Eye (tissue), 1 donor: ENCODE data around the gene ROPN1L.
"Not testable (repeated sequence)": the region's sequence is repeated elsewhere in the genome, so short reads cannot be mapped to it uniquely, and the experiment has no call there.

Source experiments
- DNase-seq: peaks from one replicate; pipeline ENCODE4 v3.0.0-alpha.2; 2015

ROPN1L gene

DNA sequence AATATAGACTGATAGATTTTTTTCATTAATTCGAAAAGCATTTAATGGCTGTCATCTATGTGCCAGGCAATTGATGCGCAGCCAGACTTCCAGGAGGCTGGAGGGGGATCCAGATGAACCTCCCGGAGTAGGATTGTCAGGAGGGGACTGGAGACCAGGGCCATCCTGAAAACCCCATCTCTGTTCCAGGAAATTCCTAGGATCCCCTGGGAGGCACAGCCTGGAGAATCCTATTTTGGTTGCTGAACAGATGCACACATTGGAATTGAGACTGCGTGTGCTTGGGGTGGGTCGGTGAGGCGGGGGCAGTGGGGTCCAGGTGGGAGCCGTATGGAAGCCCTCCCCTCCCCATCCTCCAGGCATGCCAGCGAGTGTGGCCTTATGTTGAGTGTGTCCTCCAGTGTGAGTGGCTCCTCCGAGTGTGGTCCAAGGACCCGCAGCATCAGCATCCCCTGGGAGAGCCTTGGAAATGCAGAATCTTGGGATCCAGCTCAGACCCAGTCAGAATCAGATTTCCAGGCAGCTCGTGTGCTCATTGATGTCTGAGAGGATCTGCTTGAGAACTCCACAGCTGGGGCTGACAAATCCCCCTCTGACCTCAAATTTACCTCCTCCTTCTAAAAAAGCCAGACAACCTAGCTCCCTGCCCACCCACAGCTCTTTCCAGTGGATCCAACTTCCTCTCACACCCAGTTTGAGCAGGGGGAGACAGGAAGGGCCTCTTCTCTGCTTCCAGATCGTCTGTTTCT lies 38.7 kb downstream of the ROPN1L start:
- DNase-seq, result no peak

DNA sequence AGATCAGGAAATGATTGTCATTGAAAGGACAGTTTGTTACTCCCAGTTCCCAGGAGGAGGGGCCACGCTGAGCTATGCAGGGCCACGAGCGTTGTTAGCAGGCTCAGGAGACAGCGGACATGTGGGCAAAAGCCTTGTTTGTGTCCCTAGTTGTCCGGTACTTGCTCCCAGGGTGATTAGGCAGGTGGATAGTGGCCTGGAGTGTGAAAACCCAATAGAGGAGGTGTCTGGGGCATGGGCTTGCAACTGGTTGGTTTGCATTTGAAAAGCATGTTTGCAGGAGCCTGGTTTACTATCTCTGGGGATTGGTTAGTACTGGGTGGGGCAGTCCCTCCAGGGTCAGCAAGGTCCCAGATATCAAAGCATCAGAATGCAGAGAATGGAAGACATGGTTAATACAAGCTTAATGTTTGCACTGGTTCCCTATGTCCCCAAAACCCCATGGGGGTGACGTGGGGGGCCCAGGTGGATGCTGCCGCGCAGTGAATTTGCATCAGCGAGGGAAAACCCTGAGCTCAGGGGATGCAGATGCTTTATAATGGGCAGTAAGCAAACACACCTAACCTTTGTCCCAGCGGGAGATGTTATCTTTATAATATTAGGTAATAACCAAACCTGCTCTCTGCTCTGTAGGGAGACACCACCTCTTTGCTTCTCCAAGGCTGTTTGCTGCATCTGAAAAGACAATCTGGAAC lies 39.7 kb downstream of the ROPN1L start:
- DNase-seq, result no peak

DNA sequence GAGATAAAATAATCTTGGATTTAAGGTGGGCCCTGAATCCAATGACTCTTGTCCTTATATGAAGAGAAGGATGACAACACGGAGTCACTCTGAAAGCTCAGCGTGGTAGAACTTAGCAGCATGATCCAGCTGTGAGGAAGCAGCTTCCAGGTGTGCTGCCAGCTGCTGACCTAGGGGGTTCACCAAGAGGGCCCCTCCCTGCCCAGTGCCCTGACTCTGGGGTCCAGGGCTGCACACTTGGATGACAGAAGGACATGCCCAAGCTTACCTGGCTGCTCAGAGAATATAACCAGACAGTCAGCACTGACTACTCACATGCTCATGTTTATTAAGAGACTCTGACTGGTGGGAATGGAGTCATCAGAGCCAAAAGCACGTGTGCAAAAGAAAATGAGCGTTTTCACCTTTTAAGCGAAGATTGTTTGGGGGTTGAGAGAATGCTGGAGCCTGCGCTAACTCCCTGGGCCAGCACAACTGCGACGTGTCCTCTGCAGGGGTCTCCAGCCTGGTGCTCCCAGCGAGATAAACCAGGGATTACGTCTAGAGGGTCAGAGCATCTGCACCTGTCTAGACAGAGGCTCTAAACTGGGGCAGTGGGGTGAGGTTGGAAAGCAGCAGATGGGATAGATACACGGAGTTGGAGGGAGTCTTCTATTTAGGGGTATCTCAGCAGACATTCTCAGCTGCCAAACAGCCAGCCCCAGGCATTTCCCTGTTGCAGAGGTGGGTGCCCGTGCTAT lies 41.3 kb downstream of the ROPN1L start:
- no peak for DNase-seq

DNA sequence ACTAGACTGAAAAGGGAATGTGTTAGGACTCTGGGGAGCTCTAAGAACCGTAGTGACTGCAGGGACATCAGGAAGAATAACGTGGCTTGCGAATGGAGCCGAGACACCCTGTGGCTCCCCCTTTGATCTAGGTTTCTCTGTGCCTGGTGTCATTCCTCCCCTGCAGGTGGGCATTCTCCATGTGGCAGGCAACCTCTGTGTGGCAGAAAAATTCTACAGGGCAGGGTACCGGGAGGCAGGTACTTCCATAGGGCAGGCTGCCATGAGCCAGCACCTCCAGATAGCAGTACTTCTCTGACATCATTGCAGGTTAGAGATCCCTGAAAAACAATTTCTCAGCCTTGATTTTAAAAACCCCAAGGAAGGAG lies 43.1 kb downstream of the ROPN1L start:
- no peak for DNase-seq

DNA sequence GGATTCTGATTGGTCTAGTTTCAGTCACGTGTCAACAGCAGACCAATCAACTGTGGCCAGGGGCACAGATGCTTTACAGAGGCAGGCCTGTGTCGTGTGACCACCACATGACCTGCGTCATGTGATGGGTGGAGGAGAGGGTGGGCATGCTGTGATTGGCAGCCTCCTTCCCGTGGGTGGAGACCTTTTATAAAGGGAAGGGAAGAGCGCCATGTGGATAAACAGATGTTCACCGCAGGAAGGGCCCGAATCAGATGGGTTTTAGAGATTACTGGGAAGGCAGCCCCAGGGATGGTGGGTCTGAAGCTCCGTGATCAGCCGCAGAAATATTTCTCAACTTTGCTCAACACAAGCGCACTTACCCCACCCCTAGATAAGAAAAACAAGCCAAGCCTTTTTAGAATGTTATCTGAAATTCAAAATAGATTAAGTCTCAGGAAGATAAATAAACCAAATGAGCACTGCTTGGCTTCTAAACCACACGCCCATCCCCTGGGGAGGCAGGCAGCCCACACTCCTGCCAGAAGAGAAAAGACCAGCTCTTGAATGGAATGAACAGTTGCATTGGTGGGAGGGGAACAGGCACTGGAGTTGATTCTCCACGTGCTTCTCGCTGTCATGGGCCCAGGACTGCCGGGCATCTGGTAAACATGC lies 43.6 kb downstream of the ROPN1L start:
- DNase-seq, result peak; percentile 67

DNA sequence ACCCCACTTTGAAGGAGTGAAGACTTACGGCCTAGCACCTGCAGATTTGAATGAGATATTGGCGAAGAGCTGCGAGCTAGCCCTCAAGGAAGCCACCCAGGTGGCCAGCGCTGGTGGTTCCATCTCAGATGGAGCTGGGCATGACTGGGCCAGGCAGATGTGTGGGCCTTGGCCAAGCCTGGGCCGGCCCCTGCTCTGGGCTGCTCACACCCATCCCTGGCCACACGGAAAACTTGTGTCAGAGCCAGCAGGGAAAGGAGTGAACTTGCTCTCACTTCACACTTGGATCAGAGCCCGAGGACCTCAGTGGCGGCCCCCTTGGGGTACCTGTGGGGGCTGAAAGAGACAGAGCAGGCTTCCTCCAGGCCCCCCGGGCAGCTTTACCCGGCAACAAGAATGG lies 44.2 kb downstream of the ROPN1L start:
- no peak for DNase-seq

DNA sequence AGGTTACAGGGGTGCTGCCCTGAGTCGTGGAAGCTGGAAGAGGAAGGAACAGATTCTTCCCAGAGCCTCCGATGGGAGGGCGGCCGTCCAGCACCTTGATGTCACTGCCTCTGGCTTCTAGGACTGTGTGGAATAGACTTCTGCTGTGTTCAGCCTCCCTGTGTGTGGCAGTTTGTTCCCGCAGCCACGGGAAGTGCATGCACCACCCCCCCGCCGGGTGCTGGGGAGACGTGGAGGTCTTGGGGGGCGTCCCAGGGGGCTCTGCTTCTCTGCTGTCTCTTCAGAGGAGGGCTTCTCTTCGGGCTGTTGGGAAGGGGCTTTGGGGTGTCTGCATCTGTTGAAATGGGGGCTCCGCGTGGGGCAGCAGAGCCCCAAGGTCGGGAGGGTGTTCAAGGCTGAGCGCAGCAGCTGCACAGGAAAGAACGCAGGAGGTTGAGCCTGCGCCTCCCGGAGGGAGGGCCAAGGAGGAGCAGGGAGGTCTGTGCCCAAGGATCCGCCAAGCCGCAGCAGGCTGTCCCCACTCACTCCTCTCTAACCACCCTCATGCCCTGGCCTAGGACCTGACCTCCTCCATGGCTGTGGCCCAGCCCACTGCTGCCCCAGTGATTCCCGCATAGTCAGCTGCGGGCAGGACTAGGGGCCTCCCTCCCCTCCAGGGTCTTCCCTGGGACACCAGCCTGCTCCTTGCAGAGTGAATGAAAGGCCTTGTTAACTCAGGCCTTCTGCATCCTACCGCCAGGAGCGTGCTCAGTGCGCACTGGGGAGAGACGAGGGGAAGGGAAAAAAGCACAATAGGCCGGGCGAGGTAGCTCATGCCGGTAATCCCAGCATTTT lies 45.0 kb downstream of the ROPN1L start:
- DNase-seq, result no peak

DNA sequence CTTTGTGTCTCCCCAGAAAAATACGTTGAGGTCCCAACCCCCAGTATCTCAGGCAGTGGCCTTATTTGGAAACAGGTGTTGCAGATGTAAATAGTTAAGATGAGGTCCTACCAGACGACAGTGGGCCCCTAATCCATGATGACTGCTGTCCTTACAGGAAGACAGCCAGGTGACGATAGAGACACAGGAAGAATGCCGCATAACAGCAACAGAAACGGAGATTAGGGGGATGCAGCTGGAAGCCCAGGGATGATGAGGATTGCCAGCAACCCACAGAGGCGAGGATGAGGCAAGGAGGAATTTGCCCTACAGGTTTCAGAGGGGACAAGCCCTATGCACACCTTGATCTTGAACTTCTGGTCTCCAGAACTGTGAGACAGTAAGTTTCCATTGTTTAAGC lies 46.5 kb downstream of the ROPN1L start:
- DNase-seq, result no peak

DNA sequence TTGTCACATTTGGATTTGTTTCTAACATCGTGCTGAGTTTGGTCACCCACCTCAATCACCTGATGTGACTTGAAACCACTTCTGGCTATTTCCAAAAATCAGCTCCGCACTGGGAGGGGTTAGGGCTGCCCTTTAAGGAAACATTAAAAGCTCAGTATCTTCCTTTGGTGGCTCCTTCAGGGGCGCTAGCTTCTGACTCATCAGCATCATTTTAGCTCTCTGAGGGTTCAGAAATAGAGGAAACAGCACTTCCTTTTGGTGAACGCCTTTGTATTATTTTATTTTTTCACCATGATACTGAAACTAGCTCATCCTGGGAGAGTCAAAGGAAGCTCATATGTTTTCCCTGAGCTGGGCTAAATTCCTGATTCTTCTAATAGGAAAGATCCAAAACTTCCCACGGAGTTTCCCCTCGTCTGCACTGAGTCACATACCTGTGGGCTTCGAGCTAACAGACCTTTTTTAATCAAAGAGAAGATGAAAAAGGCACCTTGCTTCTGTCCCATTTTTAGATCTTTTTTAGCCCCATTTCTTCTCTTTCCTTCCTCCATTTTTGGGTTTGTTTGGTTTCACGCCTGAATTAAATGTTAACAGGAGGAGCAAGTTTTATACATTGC lies 48.2 kb downstream of the ROPN1L start:
- DNase-seq, result no peak

DNA sequence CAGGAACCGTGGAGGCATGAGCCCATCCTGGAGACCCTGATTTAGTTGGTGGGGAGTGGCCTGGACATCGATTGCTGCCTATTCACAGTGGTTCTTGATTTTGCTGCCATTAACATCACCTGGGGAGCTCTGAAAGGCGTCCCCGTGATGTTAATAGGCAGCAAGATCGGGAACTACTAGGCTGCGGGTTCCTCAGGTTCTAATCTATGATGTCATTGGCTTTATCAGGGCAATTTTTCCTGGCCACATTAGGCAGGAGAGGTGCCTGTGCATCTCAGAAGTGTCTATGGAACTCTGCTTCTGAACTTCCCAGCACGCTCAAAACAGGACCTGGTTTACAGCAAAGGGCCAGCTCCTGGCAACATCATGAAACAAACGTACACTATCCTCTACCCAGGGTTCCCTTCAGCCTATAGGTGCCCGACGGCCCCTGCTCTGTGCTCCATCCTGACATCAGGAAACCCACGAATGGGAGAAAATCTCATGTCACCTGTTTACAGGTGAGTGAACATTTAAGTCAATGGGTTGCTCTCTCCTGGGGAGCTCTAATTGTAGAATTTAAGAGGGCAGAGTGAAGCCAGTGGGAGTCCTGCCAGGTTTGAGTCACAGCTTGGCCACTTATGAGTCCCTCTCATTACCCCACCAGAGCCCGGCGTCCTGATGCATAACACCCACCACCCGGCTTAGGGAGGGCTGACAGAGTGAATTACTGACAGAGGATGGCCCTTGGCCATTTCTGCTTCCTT lies 49.4 kb downstream of the ROPN1L start:
- DNase-seq, result no peak

DNA sequence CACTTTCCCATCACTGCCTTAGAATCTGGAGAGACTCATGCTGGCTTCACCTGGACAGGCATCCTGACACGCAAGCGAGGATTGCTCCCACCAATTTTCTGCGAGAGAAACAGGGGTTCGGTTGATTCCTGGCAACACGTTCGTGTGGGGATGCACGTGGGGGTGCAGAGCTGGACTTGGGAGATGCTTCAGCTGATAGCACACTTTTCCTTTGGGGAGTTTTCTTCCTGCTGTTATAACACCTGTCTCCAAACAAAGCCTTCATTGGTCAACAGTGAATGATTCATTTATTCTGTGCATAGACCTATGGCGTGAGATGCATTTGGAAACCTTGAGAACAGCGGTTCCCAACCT lies 50.0 kb downstream of the ROPN1L start:
- DNase-seq, result no peak

DNA sequence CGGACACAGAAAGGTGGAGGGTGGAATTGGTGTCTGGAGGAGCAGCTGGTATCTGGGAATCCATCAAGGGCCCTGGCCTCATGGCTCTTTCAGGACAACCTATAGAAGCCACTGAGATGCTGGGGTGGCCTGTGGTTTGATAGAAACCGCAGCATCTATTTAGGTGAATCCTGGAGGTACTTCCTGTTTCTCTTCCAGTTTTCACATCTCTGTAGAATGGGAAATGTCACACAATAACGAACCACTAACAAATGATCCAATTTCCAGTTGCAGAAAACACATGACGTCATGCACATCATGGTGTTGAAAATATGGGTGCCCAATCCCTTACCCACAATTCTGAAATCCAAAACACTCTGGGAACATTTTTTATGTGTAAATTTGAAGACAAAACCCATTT lies 52.2 kb downstream of the ROPN1L start:
- DNase-seq, result no peak

DNA sequence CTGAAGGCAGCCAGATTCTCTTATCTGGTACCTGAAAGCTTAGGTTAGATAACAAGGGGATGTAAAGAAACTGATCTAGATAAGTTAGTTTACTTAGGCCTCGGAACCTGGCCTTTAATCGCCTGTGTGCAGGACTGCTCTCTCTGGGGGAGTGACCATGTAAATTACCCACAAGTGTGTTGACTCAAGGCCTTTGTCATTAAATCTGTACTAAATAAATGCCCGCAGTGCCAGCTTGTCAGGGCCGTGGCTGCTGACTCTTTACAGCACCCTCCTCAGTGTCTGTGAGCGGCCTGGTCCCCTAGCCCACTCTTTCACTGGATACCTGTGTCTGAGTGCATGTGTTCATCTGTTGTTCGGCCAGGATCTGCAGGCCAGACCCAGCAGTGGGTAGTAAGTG lies 52.8 kb downstream of the ROPN1L start:
- DNase-seq, result not testable (repeated sequence)

DNA sequence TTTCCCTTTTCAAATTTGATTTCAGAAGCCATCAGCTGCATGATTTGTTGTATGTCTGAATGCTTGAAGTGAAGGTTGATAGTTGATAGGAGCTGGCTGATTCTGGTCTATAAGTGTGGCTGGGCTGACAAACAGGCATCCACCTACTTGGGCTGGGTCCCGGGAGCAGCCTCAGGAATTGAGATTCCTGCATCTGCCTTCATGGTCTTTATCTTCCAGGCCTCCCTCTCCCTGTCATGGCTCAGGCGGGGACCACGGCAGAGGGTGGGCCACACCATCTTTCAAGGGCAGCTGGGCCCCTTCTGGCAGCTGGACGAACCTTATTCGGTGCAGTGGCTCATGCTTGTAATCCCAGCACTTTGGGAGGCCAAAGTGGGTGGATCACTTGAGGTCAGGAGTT lies 55.9 kb downstream of the ROPN1L start:
- DNase-seq, result no peak

DNA sequence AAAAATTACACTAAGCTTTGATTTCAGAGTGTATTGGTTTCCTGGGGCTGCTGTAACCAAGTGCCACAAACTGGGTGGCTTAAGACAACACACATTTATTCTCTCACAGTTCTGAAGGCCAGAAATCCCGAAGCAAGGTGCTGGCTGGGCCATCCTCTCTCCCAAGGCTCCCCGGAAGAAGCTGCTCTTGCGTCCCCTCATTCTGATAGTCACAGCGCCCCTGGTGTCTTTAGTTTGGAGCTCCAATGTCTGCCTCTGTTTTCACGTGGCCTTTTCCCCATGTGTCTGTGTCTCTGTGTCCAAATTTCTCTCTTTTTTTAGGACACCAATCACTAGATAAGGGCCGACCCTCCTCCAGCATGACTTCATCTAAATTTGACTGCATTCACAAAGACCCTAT lies 56.7 kb downstream of the ROPN1L start:
- no peak for DNase-seq

DNA sequence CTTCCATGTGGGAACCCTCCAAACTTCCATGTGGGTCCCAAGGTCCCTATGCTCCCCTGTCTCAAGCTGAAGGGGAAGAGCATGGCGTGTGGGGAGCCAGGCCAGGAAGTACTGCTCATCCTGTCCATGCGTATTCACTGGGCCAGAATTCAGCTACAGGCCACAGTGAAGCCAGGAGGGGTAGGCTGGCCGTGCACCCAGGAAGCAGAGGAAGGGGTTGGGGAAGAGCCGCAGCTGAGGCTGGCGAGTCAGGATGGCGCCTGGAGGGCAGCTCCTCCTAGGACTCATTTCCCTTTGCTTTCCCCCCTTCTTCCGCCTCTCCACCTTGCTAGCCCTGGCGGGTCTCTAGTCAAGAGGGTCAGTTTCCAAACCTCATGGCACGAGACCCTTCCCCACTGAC lies 57.4 kb downstream of the ROPN1L start:
- DNase-seq, result no peak

DNA sequence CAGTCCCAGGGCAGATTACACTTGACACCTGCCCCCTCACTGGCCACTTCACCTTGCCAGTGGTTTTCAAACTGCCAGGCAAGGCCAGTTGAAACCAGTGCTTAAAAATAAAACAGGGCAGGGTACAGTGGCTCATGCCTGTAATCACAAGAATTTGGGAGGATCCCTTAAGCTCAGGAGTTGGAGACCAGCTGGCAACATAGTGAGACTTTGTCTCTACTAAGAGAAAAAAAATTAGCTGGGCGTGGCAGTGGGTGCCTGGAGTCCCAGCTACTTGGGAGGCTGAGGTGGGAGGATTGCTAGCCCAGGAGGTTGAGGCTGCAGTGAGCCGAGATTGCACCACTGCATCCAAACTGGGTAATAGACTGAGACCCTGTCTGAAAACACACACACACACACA lies 58.1 kb downstream of the ROPN1L start:
- DNase-seq, result no peak

DNA sequence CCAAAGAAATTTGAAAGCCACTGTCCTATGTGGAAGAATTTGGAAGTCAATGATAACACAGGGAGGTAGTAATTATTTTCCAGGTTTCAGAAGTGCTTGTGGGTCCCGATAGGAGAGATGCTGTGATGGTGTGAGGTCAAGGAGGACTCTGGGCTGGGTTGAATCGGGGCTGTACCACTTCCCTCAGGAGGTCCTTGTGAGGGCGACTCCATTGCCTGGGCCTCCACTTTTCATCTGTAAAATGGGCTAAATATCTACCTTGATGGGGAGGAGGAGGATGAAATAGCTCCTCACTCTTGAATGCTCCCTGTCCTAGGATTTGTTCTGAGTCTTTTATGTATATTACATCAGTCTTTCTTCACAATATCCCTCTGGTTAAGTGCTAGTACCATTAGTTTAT lies 59.0 kb downstream of the ROPN1L start:
- DNase-seq, result no peak

DNA sequence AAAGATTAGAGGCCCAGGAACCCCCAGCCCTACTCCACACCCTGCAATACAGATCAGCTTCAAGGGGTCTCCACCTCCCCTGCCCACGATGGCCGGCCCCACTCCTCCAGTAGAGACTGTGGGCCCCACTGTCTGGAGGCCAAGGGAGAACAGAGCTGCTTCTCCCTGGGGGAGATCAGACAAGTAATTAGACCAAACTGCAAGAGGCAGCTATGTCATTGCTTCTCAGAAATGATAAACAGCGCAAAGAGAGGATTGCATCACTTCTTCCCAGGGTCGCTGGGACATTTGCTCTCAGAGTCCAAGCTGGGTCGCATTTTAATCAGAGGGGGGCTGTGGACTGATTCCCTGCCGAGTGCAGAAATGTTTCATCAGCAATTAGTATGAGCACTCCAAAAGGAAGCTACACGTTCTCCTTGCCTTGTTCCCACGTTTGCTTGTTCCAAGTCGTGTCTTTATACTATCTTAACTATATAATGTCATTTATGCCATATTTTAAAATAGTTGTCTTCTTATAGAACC lies 59.9 kb downstream of the ROPN1L start:
- no peak for DNase-seq

DNA sequence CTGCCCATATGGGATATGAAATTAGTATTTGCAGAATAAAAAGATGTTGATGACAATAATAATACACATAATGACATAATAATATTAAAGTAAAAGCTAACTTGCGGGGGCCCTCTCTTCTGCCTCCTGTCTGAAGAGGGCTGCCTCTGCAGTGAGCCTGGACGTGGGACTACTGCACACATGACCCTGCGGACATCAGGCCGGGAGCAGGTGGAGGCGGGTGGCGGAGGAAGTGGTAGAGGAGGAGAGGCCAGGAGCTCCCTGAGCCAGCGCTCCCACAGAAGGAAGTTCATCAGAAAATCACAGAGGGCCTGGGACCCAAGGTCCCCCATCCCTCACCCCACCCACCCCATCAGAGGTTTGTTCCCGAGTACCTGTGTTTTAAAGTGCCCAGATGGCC lies 60.5 kb downstream of the ROPN1L start:
- DNase-seq, result no peak

DNA sequence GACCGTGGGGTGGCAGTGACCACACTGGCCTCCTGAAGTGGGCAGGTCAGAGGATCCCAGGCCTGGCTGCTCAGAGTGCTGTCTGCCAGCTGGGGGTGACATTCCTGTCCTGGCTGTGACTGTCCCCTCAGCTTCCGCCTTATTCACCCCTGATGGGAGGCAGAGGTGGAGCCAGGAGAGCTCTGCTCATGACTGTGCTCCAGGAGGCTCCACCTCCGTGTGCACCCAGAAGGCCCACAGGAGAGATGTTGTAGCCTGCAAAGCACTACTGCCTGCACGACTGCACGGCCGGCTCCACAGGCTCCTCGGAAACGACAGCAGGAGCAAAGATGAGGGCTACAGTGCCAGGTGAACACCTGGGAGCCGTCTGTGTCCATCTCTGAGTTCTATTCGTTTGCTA lies 60.9 kb downstream of the ROPN1L start:
- no peak for DNase-seq
